Gastroesophageal sphincter (tissue), 3 donors: ENCODE results near the gene SEC61A2.

ENCODE experiments used
- EP300 ChIP-seq: sonication (generic); formaldehyde crosslinking; IDR thresholded peaks from one replicate; pipeline ENCODE4 v1.6.1; 2017; ENCODE audit warnings: antibody characterized with exemption, mild to moderate bottlenecking
- POLR2A ChIP-seq, 2 donors: fragments of 450-650 bp; IDR thresholded peaks; one replicate each; pipeline ENCODE4 v1.6.1; 2017; ENCODE audit warnings: antibody characterized with exemption in 2 of 2, mild to moderate bottlenecking in 2 of 2, moderate library complexity in 1 of 2
- POLR2AphosphoS5 ChIP-seq: sonication (generic); formaldehyde crosslinking; IDR thresholded peaks from one replicate; pipeline ENCODE4 v1.6.1; 2017; ENCODE audit warnings: antibody characterized with exemption
- TF ChIP-seq, protein P1 (sequence below), 4 experiments: fragments of 200-600 bp in 2 of 4; fragments of 450-650 bp in 2 of 4; sonication (generic) in 1 of 4; IDR thresholded peaks; one replicate each; pipeline ENCODE4 v1.5.1; 2017 to 2019; ENCODE audit warnings: antibody characterized with exemption in 4 of 4, mild to moderate bottlenecking in 2 of 4, moderate library complexity in 2 of 4

DNA sequence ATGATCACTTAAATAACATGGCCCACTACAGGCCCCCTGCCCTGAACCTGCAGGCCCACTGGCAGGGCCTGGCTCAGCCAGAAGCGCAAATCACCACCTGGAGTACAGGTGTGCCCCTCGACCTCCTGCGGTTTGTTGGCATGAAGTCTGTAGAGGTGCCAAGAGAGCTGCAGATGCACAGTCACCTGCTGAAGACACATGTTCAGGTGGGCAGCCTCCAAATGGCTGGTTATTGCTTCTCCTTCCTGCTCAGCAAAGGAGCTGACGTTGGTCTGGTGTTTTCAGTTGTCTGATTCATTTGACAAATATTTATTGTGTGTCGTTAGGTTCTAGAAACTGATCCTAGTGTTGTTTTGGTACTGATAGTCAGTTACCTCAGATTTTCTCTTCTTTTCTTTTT, 31.7 kb upstream of the SEC61A2 start:
- TF ChIP-seq, protein P1, sequence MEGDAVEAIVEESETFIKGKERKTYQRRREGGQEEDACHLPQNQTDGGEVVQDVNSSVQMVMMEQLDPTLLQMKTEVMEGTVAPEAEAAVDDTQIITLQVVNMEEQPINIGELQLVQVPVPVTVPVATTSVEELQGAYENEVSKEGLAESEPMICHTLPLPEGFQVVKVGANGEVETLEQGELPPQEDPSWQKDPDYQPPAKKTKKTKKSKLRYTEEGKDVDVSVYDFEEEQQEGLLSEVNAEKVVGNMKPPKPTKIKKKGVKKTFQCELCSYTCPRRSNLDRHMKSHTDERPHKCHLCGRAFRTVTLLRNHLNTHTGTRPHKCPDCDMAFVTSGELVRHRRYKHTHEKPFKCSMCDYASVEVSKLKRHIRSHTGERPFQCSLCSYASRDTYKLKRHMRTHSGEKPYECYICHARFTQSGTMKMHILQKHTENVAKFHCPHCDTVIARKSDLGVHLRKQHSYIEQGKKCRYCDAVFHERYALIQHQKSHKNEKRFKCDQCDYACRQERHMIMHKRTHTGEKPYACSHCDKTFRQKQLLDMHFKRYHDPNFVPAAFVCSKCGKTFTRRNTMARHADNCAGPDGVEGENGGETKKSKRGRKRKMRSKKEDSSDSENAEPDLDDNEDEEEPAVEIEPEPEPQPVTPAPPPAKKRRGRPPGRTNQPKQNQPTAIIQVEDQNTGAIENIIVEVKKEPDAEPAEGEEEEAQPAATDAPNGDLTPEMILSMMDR (IDR thresholded peaks at IDR 0.05) = no peak
- TF ChIP-seq POLR2AphosphoS5 = no peak
- TF ChIP-seq POLR2A (IDR thresholded peaks at IDR 0.05) = no peak
- no peak for TF ChIP-seq EP300
